Spleen (tissue), 7 donors: Measurements from ENCODE around the gene NKX6-2.

ENCODE experiments used
- CTCF ChIP-seq, 11 experiments: fragments of 200-600 bp in 7 of 11; fragments of 450-650 bp in 4 of 11; sonication (generic) in 4 of 11; IDR thresholded peaks in 8 of 11; conservative IDR thresholded peaks in 3 of 11; 1 replicate in 7 of 11; 2 replicates in 4 of 11; pipeline versions ENCODE4 v1.4.0 to v1.8.0; 2016 to 2021; ENCODE audit warnings: antibody characterized with exemption in 11 of 11, inconsistent platforms in 4 of 11, mild to moderate bottlenecking in 1 of 11
- POLR2AphosphoS5 ChIP-seq, 3 donors: sonication (generic); formaldehyde crosslinking; IDR thresholded peaks; one replicate each; pipeline ENCODE4 v1.5.1; 2017; ENCODE audit warnings: antibody characterized with exemption in 3 of 3
- donor health status: DM: no; HTN: no; CAD: no; lungs with moderate emphysema.
- donor health status: DM: no; HTN: no; CAD: no.
- donor health status: DM: no; HTN: no; CAD: no.

GRCh38 chr10:132737390-132738048 lies 48.4 kb downstream of the NKX6-2 start:
- TF ChIP-seq CTCF (IDR thresholded peaks at IDR 0.05 in 8 of 11, conservative IDR thresholded peaks at IDR 0.05 in 3 of 11) (no peak), POLR2AphosphoS5 (IDR thresholded peaks at IDR 0.05) (peak in 1 of 3 donors; percentile 29)
